Endothelial cell (in vitro differentiated cells): Measurements from ENCODE around the gene CDC20B. TPM values are rescaled to one million over a fixed set of nuclear protein-coding genes. Genes with fewer than 3 reads are reported as not detected.
A peak's percentile ranks its signal among the peaks of the same experiment; 100 is the strongest.

Experiments used
- DNase-seq: peaks from one replicate; pipeline ENCODE4 v3.0.0; 2021; ENCODE audit warnings: low spot score
- H3K27ac Mint-ChIP-seq: one replicate; pipeline ENCODE4 v1.8.0; 2021; ENCODE audit warnings: mixed read lengths, inconsistent platforms; ENCODE audit not compliant: unreplicated experiment
- H3K27me3 Mint-ChIP-seq: one replicate; pipeline ENCODE4 v1.8.0; 2021; ENCODE audit warnings: mild to moderate bottlenecking, moderate library complexity, mixed read lengths, inconsistent platforms; ENCODE audit not compliant: unreplicated experiment
- H3K36me3 Mint-ChIP-seq: one replicate; pipeline ENCODE4 v1.8.0; 2021; ENCODE audit warnings: mild to moderate bottlenecking, low read depth, mixed read lengths, inconsistent platforms; ENCODE audit not compliant: unreplicated experiment
- H3K4me1 Mint-ChIP-seq: one replicate; pipeline ENCODE4 v1.8.0; 2021; ENCODE audit warnings: mild to moderate bottlenecking, mixed read lengths, inconsistent platforms; ENCODE audit not compliant: unreplicated experiment
- H3K4me3 Mint-ChIP-seq: one replicate; pipeline ENCODE4 v1.8.0; 2021; ENCODE audit warnings: mild to moderate bottlenecking, mixed read lengths, inconsistent platforms; ENCODE audit not compliant: unreplicated experiment
- H3K9me3 Mint-ChIP-seq: one replicate; pipeline ENCODE4 v1.8.0; 2021; ENCODE audit warnings: mixed read lengths, inconsistent platforms; ENCODE audit not compliant: unreplicated experiment
- total RNA-seq: library from RNA; stranded (reverse); fragmentation: NEBNext Ultra II Directional; extraction: Animal tissue kit (Norgen Biotek cat#: 25700); gene quantifications from one replicate; pipeline ENCODE4 v1.2.1, GENCODE V29; 2021; ENCODE audit not compliant: unreplicated experiment
- TF ChIP-seq, protein P1 (sequence below): fragments of 200-600 bp; sonication (generic); IDR thresholded peaks from one replicate; pipeline ENCODE4 v1.5.0; 2021; ENCODE audit warnings: antibody characterized with exemption; ENCODE audit not compliant: unreplicated experiment

Gene CDC20B
- total RNA-seq, 1 donor from 2014 or later: not detected

DNA sequence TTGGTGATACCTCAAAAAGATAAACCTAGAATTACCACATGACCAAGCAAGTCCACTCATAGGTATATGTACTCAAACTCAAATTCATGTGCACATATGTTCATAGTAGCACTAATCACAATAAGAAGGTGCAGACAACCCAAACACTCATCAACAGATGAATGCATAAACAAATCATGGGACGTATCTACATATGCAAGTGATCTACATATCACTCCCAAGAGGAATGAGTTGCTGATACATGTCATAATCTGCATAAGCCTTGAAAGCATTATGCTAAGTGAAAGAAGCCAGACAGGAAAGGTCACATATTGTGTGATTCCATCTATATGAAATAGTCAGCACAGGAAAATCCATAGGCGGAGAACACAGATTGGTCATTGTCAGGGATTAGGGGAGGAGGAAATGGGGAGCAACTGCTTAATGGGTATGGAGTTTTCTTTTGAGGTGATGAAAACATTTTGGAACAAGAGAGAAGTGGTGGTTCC, 23.6 kb downstream of the CDC20B start:
- H3K9me3 Mint-ChIP-seq: no peaks in the 10 kb centered on the region
- H3K4me1 Mint-ChIP-seq: peaks cover 3% of the 10 kb centered on the region
- no peaks in the 10 kb centered on the region for H3K36me3 Mint-ChIP-seq
- H3K4me3 Mint-ChIP-seq: no peak overlapping the region
- peaks cover 4% of the 10 kb centered on the region for H3K27me3 Mint-ChIP-seq
- TF ChIP-seq, protein P1, sequence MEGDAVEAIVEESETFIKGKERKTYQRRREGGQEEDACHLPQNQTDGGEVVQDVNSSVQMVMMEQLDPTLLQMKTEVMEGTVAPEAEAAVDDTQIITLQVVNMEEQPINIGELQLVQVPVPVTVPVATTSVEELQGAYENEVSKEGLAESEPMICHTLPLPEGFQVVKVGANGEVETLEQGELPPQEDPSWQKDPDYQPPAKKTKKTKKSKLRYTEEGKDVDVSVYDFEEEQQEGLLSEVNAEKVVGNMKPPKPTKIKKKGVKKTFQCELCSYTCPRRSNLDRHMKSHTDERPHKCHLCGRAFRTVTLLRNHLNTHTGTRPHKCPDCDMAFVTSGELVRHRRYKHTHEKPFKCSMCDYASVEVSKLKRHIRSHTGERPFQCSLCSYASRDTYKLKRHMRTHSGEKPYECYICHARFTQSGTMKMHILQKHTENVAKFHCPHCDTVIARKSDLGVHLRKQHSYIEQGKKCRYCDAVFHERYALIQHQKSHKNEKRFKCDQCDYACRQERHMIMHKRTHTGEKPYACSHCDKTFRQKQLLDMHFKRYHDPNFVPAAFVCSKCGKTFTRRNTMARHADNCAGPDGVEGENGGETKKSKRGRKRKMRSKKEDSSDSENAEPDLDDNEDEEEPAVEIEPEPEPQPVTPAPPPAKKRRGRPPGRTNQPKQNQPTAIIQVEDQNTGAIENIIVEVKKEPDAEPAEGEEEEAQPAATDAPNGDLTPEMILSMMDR: no peak
- no peak overlapping the region for H3K27ac Mint-ChIP-seq
- no peak for DNase-seq

DNA sequence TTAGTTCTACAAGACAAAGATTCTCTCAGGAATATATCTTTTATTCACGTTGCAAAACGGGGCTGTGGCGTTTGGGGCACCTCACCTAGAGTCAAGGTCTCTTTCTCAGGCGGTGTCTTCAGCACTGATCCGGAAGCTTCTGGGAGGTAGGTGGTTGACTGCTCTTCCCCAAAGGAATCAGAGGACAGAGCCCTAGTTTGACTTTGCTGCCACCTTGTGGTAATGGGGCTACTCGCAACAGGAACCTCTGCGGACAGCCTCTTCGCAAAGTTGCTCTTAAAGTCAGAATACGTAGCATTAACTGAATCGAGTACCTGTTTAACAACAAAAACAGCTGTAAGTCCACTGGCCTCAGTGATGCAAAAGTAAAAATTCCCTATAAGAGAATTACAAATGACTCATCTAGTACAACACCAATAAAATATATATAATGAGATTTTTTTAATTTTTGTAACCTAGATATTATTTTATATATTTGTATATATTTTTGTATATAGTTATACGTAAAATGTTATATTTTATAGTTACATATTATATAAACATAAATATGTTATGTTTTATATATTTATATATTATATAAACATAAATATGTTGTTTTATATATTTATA, 26.3 kb downstream of the CDC20B start:
- DNase-seq: peak; percentile 88
- H3K4me3 Mint-ChIP-seq: no peak overlapping the region
- no peaks in the 10 kb centered on the region for H3K4me1 Mint-ChIP-seq
- peaks cover 1% of the 10 kb centered on the region for H3K27me3 Mint-ChIP-seq
- H3K9me3 Mint-ChIP-seq: no peaks in the 10 kb centered on the region
- no peak overlapping the region for H3K27ac Mint-ChIP-seq
- TF ChIP-seq, protein P1: peak; percentile 90
- H3K36me3 Mint-ChIP-seq: no peaks in the 10 kb centered on the region

DNA sequence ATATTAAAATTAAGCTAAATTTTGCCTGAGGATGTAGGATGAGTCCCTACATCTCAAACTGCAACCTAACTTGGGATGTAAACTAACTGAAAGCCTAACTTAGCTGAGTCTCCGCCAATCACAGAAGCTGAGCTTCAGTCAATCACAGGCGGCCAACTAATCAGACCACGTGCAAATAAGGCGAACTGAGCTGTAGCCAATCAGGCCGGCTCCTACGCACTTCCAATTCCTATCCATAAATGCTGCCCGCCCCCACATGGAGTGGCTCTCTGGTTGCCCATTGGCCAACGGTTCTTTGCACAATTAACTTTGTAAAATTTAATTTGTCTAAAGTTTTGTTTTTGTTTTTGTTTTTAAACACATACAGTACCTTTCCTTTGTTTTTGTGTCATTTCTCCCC, 26.9 kb downstream of the CDC20B start:
- DNase-seq: no peak
- Mint-ChIP-seq H3K27me3 (peaks cover 1% of the 10 kb centered on the region), H3K4me3 (no peak overlapping the region), H3K4me1 (no peaks in the 10 kb centered on the region), H3K9me3 (no peaks in the 10 kb centered on the region), H3K27ac (no peak overlapping the region), H3K36me3 (no peaks in the 10 kb centered on the region)
- TF ChIP-seq, protein P1: no peak

DNA sequence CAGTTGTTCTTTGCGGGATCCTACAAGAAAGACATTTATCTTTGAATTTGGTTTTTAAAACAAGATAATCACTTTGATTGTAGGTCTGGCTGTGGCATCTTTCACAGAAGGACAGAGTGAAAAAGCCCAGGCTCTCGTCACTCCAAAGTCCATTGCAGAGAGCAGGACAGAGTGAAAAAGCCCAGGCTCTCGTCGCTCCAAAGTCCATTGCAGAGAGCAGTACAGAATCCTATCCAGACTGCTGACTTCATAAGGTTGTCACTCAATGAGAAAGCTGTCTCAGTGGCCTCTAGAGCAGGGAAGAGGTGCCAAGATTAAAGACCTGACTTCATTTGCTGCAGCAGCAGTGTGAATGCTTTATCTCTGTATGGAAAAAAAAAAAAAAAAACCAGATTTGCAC, 29.4 kb downstream of the CDC20B start:
- Mint-ChIP-seq H3K4me3 (no peak overlapping the region), H3K27ac (no peak overlapping the region), H3K36me3 (no peaks in the 10 kb centered on the region)

More for the DNA sequence above, 29.4 kb downstream of the CDC20B start:
- TF ChIP-seq, protein P1: no peak
- DNase-seq: no peak
- Mint-ChIP-seq H3K27me3 (peaks cover 1% of the 10 kb centered on the region), H3K4me1 (no peaks in the 10 kb centered on the region), H3K9me3 (no peaks in the 10 kb centered on the region)
